A549 (cell line): ENCODE data around the gene NACC2. TPM values are rescaled to one million over a fixed set of nuclear protein-coding genes. Genes with fewer than 3 reads are reported as not detected.

Experiments used
- ATAC-seq, 2 experiments: fragments of 200-7000 bp in 1 of 2; fragments of >200 bp in 1 of 2; cut with Nextera tagmentation in 1 of 2; cut with Tn5 transposase in 1 of 2; 3 replicates each; pipeline versions ENCODE4 v1.8.0 to v1.9.1; 2018 to 2020; ENCODE audit warnings: mild to moderate bottlenecking in 1 of 2, moderate library complexity in 1 of 2
- CTCF ChIA-PET: fragments of 300-600 bp; sonication (Branson Sonifier 250); formaldehyde crosslinking; extraction: SDS; loops from one replicate; lab custom pipeline; 2021; ENCODE audit warnings: antibody characterized with exemption, inconsistent platforms; lab: Yijun Ruan, JAX
- POLR2A ChIA-PET: fragments of 350-600 bp; formaldehyde crosslinking; extraction: SDS; loops from one replicate; lab custom pipeline; 2021; ENCODE audit warnings: antibody characterized with exemption, inconsistent platforms; lab: Yijun Ruan, JAX
- DNase-seq, 2 experiments: peaks; one replicate each; pipeline versions ENCODE4 v3.0.0 to v3.0.0-alpha.2; 2011 to 2016; ENCODE audit warnings: low read depth in 1 of 2, low spot score in 1 of 2
- FAIRE-seq: peaks from 2 replicates; lab custom pipeline; 2011; peaks lifted over from hg19 to GRCh38; lab: Jason Lieb, UNC
- H3K27ac ChIP-seq, 2 experiments: fragments of >200 bp; sonication (Bioruptor Twin); formaldehyde crosslinking; 3 replicates each; pipeline ENCODE4 v1.5.1; 2016 to 2017
- H3K4me1 ChIP-seq: fragments of >200 bp; sonication (Bioruptor Twin); formaldehyde crosslinking; 3 replicates; pipeline ENCODE4 v1.6.1; 2016
- H3K4me2 ChIP-seq: fragments of >200 bp; sonication (Bioruptor Twin); formaldehyde crosslinking; 3 replicates; pipeline ENCODE4 v1.6.1; 2016
- H3K4me3 ChIP-seq: fragments of >200 bp; sonication (Bioruptor Twin); formaldehyde crosslinking; 3 replicates; pipeline ENCODE4 v1.5.1; 2016
- H3K9me3 ChIP-seq: fragments of >200 bp; sonication (Bioruptor Twin); formaldehyde crosslinking; 3 replicates; pipeline ENCODE4 v1.6.1; 2016
- CBX2 ChIP-seq: fragments of 200-600 bp; sonication (generic); IDR thresholded peaks from 2 replicates; pipeline ENCODE4 v1.6.1; 2016; ENCODE audit warnings: low read depth, mild to moderate bottlenecking, borderline replicate concordance
- CHD4 ChIP-seq: fragments of 200-600 bp; sonication (generic); IDR thresholded peaks from 2 replicates; pipeline ENCODE4 v1.6.1; 2016; ENCODE audit warnings: antibody characterized with exemption, mild to moderate bottlenecking, borderline replicate concordance
- EHF ChIP-seq: fragments of 250-450 bp; sonication (Bioruptor Pico); IDR thresholded peaks from 2 replicates; pipeline ENCODE4 v1.5.0; 2020; ENCODE audit warnings: mild to moderate bottlenecking
- EHMT2 ChIP-seq: fragments of 200-600 bp; sonication (generic); IDR thresholded peaks from 2 replicates; pipeline ENCODE4 v1.6.1; 2016; ENCODE audit warnings: antibody characterized with exemption, low read depth, mild to moderate bottlenecking, moderate library complexity
- EP300 ChIP-seq, 2 experiments: fragments of >200 bp; sonication (Bioruptor Twin); formaldehyde crosslinking; IDR thresholded peaks; 2 replicates in 1 of 2; 3 replicates in 1 of 2; pipeline ENCODE4 v1.6.1; 2016 to 2017
- FOSB ChIP-seq: fragments of 250-450 bp; sonication (Bioruptor Pico); IDR thresholded peaks from 2 replicates; pipeline ENCODE4 v1.5.0; 2020; ENCODE audit warnings: mild to moderate bottlenecking, moderate library complexity
- FOSL2 ChIP-seq, 2 experiments: fragments of 450-650 bp in 1 of 2; fragments of >200 bp in 1 of 2; sonication (Bioruptor Twin) in 1 of 2; formaldehyde crosslinking; IDR thresholded peaks; 2 replicates each; pipeline versions ENCODE4 v1.5.0 to v1.6.1; 2016 to 2020; ENCODE audit warnings: mild to moderate bottlenecking in 1 of 2, moderate library complexity in 1 of 2
- GATA3 ChIP-seq: IDR thresholded peaks from 2 replicates; pipeline ENCODE4 v1.6.1; 2012; ENCODE audit warnings: borderline replicate concordance
- HEYL ChIP-seq: fragments of 250-450 bp; sonication (Bioruptor Pico); IDR thresholded peaks from 2 replicates; pipeline ENCODE4 v1.8.0; 2021; ENCODE audit warnings: mild to moderate bottlenecking, moderate library complexity
- HOXB13 ChIP-seq: fragments of 250-450 bp; sonication (Bioruptor Pico); IDR thresholded peaks from 2 replicates; pipeline ENCODE4 v1.5.0; 2020; ENCODE audit warnings: low read depth, mild to moderate bottlenecking, moderate library complexity
- HOXB5 ChIP-seq: fragments of 250-450 bp; sonication (Bioruptor Pico); IDR thresholded peaks from 2 replicates; pipeline ENCODE4 v1.5.0; 2020; ENCODE audit warnings: mild to moderate bottlenecking, moderate library complexity
- JUN ChIP-seq, 2 experiments: fragments of >200 bp; sonication (Bioruptor Twin); formaldehyde crosslinking; IDR thresholded peaks; 2 replicates in 1 of 2; 3 replicates in 1 of 2; pipeline ENCODE4 v1.6.1; 2016 to 2017
- KDM1A ChIP-seq: fragments of 200-600 bp; sonication (generic); IDR thresholded peaks from 2 replicates; pipeline ENCODE4 v1.6.1; 2016; ENCODE audit warnings: low read depth, mild to moderate bottlenecking
- KDM5A ChIP-seq: fragments of 200-600 bp; sonication (generic); IDR thresholded peaks from 2 replicates; pipeline ENCODE4 v1.6.1; 2016; ENCODE audit warnings: antibody characterized with exemption, mild to moderate bottlenecking
- MAFK ChIP-seq: fragments of 450-650 bp; IDR thresholded peaks from 2 replicates; pipeline ENCODE4 v1.6.1; 2014; ENCODE audit not compliant: partially characterized antibody
- MAZ ChIP-seq: fragments of 150-350 bp; IDR thresholded peaks from 2 replicates; pipeline ENCODE4 v1.6.1; 2014; ENCODE audit warnings: antibody characterized with exemption, low read depth, low read length, borderline replicate concordance
- MYC ChIP-seq: IDR thresholded peaks from 2 replicates; pipeline ENCODE4 v1.6.1; 2012; ENCODE audit warnings: mild to moderate bottlenecking, inconsistent platforms, low read length, improper control_type of control experiment, borderline replicate concordance
- NFE2L2 ChIP-seq: fragments of 150-350 bp; conservative IDR thresholded peaks from 2 replicates; pipeline ENCODE4 v1.6.1; 2014; ENCODE audit warnings: low read length
- NR3C1 ChIP-seq: fragments of >200 bp; sonication (Bioruptor Twin); formaldehyde crosslinking; IDR thresholded peaks from 3 replicates; pipeline ENCODE4 v1.6.1; 2017
- PHF8 ChIP-seq: fragments of 200-600 bp; sonication (generic); IDR thresholded peaks from 2 replicates; pipeline ENCODE4 v1.6.1; 2016; ENCODE audit warnings: low read depth, mild to moderate bottlenecking, antibody characterized with exemption, moderate library complexity, borderline replicate concordance
- POLR2A ChIP-seq: IDR thresholded peaks from 2 replicates; pipeline ENCODE4 v1.6.1; 2012; ENCODE audit warnings: mild to moderate bottlenecking, low read length
- RAD21 ChIP-seq, 2 experiments: fragments of >200 bp in 1 of 2; sonication (Bioruptor Twin) in 1 of 2; formaldehyde crosslinking in 1 of 2; IDR thresholded peaks in 1 of 2; conservative IDR thresholded peaks in 1 of 2; 2 replicates in 1 of 2; 3 replicates in 1 of 2; pipeline ENCODE4 v1.6.1; 2012 to 2018; ENCODE audit warnings: inconsistent platforms in 1 of 2
- RCOR1 ChIP-seq: fragments of 150-350 bp; IDR thresholded peaks from 2 replicates; pipeline ENCODE4 v1.6.1; 2014; ENCODE audit warnings: antibody characterized with exemption, low read length, low read depth
- SMC3 ChIP-seq: fragments of >200 bp; sonication (Bioruptor Twin); formaldehyde crosslinking; IDR thresholded peaks from 3 replicates; pipeline ENCODE4 v1.6.1; 2018; ENCODE audit warnings: inconsistent platforms
- TP53 ChIP-seq: fragments of 250-450 bp; sonication (Bioruptor Pico); IDR thresholded peaks from 2 replicates; pipeline ENCODE4 v1.5.0; 2021; ENCODE audit warnings: mild to moderate bottlenecking, moderate library complexity
- ZC3H11A ChIP-seq: fragments of 450-650 bp; IDR thresholded peaks from 2 replicates; pipeline ENCODE4 v1.6.1; 2014; ENCODE audit warnings: antibody characterized with exemption, mild to moderate bottlenecking
- WGBS: methylation state at CpG from one replicate; pipeline ENCODE4 v1.1.6; 2017; ENCODE audit errors: missing lambda C conversion rate; 5-methylcytosine and 5-hydroxymethylcytosine counted together
- polyA plus RNA-seq, 4 experiments: library from polyadenylated mRNA; depleted of rRNA in 3 of 4; stranded (reverse); fragments of >200 nt; fragmentation: RNase III in 1 of 4; extraction: RNeasy Plus Mini Kit Qiagen cat#74134 plus additional on column Dnase treatment in 1 of 4; gene quantifications; 2 replicates in 3 of 4; 3 replicates in 1 of 4; pipeline ENCODE4 v1.2.3, GENCODE V29; 2011 to 2017
- TF ChIP-seq, protein P1 (sequence below): IDR thresholded peaks from 2 replicates; pipeline ENCODE4 v1.6.1; 2012; ENCODE audit warnings: low read depth, borderline replicate concordance
- TF ChIP-seq, protein P2 (sequence below): IDR thresholded peaks from 2 replicates; pipeline ENCODE4 v1.6.1; 2012
- TF ChIP-seq, protein P3 (sequence below): fragments of >200 bp; sonication (Bioruptor Twin); formaldehyde crosslinking; IDR thresholded peaks from 2 replicates; pipeline ENCODE4 v1.6.1; 2016
- TF ChIP-seq, protein P4 (sequence below): fragments of 450-650 bp; IDR thresholded peaks from 2 replicates; pipeline ENCODE4 v1.6.1; 2014; ENCODE audit warnings: antibody characterized with exemption
- TF ChIP-seq, protein P5 (sequence below): fragments of >200 bp; sonication (Bioruptor Twin); formaldehyde crosslinking; IDR thresholded peaks from 3 replicates; pipeline ENCODE4 v1.5.1; 2016

NACC2 gene
- polyA plus RNA-seq, 2 of the 4 experiments (the other 2 are of a cell fraction): 16.1 to 28.4 TPM

DNA sequence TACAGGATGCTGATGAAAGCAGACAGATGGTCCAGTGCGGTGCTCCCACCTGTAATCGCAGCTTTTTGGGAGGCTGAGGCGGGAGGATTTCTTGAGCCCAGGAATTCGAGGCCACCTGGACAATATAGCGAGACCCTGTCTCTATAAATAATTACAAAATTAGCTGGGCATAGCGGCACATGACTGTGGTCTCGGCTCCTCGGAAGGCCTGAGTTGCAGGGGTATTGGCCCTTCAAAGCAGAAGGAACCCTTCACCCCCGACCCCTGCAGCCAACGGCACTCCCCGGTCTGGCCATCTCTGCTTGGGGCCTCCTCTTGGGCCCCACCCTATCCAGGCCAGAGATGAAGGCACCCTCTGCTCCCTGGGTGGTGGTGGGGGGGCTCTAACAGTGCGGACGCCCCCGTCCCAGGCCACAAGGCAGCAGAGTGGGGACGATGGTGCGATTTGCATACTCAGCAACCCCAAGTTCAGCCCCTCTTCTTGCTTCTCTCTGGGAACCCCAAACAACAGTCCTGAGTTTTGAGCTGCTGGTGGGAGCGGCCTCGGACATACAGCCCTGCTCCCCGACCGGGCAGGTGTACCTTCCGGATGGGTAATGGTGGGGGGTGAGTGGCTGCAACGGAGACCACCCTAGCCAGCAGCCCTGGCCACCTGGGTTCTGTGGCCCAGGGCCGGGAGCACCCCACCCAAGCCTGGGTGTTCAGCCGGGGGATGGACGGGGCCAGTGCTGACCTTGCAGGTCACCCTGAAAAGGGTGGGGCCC, 50.7 kb downstream of the NACC2 start:
- 94% methylated on average over 21 of the region's 25 CpGs for WGBS
- Histone ChIP-seq H3K4me2 (no peak overlapping the region), H3K27ac (no peak overlapping the region), H3K4me3 (no peak overlapping the region), H3K9me3 (peaks cover 8% of the 10 kb centered on the region), H3K4me1 (peaks cover 24% of the 10 kb centered on the region; the same call in 2 of the 3 replicates)
- POLR2A ChIA-PET: no interaction called here
- FAIRE-seq (no peak), ATAC-seq (no peak), DNase-seq (no peak)
- TF ChIP-seq MAFK: peak; percentile 11
- no peak for TF ChIP-seq HOXB5 (CRISPR knock-in tag)
- TF ChIP-seq, protein P1, sequence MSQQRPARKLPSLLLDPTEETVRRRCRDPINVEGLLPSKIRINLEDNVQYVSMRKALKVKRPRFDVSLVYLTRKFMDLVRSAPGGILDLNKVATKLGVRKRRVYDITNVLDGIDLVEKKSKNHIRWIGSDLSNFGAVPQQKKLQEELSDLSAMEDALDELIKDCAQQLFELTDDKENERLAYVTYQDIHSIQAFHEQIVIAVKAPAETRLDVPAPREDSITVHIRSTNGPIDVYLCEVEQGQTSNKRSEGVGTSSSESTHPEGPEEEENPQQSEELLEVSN: no peak
- TF ChIP-seq NFE2L2: no peak
- TF ChIP-seq EP300 (IDR thresholded peaks at IDR 0.05): no peak
- CTCF ChIA-PET: interaction anchor here (0.9 to 1.4 kb wide), 3 partner anchors 16 to 77 kb away, joined by 3 to 5 read pairs (median 3); no protein-coding TSS in a partner anchor

DNA sequence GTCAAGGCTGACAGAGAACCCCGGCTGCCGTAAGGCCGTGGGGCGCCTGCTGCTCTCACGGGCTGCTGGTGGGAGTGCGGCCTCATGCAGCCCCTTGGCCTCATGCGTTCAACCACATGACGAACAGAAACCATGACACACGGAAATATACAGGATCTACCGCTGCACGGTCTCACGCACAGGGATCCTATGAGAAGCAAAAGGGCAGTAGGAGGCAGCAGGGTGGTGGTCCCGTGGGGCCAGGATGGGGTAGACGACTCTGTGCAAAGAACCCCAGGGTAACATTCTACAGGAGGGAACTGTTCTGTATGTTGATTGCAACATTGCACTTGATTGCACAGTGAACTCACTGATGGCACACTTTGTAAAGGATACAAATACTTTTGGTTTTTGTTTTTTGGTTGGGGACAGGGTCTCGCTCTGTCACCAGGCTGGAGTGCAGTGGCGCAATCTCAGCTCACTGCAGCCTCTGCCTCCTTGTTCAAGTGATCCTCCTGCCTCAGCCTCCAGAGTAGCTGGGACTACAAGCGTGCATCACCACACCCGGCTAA, 51.6 kb downstream of the NACC2 start:
- ATAC-seq: no peak
- Histone ChIP-seq H3K4me2 (no peak overlapping the region), H3K9me3 (peaks cover 17% of the 10 kb centered on the region), H3K4me3 (no peak overlapping the region), H3K4me1 (peaks cover 17% of the 10 kb centered on the region; the same call in 2 of the 3 replicates), H3K27ac (no peak overlapping the region)
- 95% methylated on average over 18 of the region's 18 CpGs for WGBS
- no peak for FAIRE-seq
- TF ChIP-seq FOSB (CRISPR knock-in tag) (no peak), MAFK (no peak), FOSL2 (IDR thresholded peaks at IDR 0.05) (no peak), FOSL2 (CRISPR knock-in tag; IDR thresholded peaks at IDR 0.05) (no peak), KDM1A (no peak), POLR2A (no peak), HOXB13 (CRISPR knock-in tag) (no peak), HOXB5 (CRISPR knock-in tag) (no peak), HEYL (no peak), KDM5A (no peak), EHF (CRISPR knock-in tag) (no peak), ZC3H11A (no peak), EHMT2 (no peak), RCOR1 (no peak), RAD21 (conservative IDR thresholded peaks at IDR 0.05 in 1 of 2, IDR thresholded peaks at IDR 0.05 in 1 of 2) (no peak)
- TF ChIP-seq, protein P2, sequence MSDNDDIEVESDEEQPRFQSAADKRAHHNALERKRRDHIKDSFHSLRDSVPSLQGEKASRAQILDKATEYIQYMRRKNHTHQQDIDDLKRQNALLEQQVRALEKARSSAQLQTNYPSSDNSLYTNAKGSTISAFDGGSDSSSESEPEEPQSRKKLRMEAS: no peak
- TF ChIP-seq, protein P3, sequence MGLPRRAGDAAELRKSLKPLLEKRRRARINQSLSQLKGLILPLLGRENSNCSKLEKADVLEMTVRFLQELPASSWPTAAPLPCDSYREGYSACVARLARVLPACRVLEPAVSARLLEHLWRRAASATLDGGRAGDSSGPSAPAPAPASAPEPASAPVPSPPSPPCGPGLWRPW: no peak
- DNase-seq: no peak
- ChIA-PET CTCF (interaction anchor here (0.9 to 1.0 kb wide), 2 partner anchors 15 to 22 kb away, joined by 3 read pairs; no protein-coding TSS in a partner anchor), POLR2A (no interaction called here)

DNA sequence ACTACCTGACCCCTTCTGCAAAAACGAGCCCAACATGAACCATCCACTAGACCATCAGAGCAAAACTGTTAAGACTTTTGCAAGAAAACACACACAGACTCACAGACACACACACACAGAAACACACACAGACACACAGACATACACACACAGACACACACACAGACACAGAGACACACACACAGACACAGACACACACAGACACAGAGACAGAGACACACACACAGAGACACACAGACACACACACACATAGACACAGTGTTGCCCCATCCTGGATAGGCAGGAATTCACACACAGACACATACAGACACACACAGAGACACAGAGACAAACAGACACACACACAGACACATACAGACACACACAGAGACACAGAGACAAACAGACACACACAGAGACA, 52.5 kb downstream of the NACC2 start:
- no peak for FAIRE-seq
- DNase-seq: no peak
- WGBS: 56% methylated on average over 1 of the region's 1 CpG
- POLR2A ChIA-PET: no interaction called here
- peaks cover 17% of the 10 kb centered on the region for H3K9me3 ChIP-seq
- H3K4me3 ChIP-seq: no peak overlapping the region
- no peak for ATAC-seq
- no peak overlapping the region for H3K4me2 ChIP-seq
- TF ChIP-seq JUN (IDR thresholded peaks at IDR 0.05) (no peak), SMC3 (no peak), PHF8 (no peak), HEYL (no peak), NR3C1 (no peak), HOXB5 (CRISPR knock-in tag) (no peak), TP53 (CRISPR knock-in tag) (no peak), GATA3 (no peak), MYC (no peak), FOSL2 (IDR thresholded peaks at IDR 0.05) (no peak), FOSL2 (CRISPR knock-in tag; IDR thresholded peaks at IDR 0.05) (no peak), EP300 (IDR thresholded peaks at IDR 0.05) (no peak), CHD4 (no peak), MAZ (no peak), CBX2 (no peak)
- TF ChIP-seq, protein P4, sequence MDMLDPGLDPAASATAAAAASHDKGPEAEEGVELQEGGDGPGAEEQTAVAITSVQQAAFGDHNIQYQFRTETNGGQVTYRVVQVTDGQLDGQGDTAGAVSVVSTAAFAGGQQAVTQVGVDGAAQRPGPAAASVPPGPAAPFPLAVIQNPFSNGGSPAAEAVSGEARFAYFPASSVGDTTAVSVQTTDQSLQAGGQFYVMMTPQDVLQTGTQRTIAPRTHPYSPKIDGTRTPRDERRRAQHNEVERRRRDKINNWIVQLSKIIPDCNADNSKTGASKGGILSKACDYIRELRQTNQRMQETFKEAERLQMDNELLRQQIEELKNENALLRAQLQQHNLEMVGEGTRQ: no peak
- TF ChIP-seq, protein P5, sequence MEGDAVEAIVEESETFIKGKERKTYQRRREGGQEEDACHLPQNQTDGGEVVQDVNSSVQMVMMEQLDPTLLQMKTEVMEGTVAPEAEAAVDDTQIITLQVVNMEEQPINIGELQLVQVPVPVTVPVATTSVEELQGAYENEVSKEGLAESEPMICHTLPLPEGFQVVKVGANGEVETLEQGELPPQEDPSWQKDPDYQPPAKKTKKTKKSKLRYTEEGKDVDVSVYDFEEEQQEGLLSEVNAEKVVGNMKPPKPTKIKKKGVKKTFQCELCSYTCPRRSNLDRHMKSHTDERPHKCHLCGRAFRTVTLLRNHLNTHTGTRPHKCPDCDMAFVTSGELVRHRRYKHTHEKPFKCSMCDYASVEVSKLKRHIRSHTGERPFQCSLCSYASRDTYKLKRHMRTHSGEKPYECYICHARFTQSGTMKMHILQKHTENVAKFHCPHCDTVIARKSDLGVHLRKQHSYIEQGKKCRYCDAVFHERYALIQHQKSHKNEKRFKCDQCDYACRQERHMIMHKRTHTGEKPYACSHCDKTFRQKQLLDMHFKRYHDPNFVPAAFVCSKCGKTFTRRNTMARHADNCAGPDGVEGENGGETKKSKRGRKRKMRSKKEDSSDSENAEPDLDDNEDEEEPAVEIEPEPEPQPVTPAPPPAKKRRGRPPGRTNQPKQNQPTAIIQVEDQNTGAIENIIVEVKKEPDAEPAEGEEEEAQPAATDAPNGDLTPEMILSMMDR: no peak
- TF ChIP-seq, all 56 proteins: peak for 0
- Histone ChIP-seq H3K4me1 (peaks cover 11% of the 10 kb centered on the region; the same call in 1 of the 3 replicates), H3K27ac (no peak overlapping the region)
- CTCF ChIA-PET: interaction anchor here (1.4 kb wide), 1 partner anchor 80 kb away, joined by 3 read pairs; no protein-coding TSS in a partner anchor
